ENCODE results near the gene RAB3IP.
A peak's percentile ranks its signal among the peaks of the same experiment; 100 is the strongest.

RAB3IP gene

GRCh38 chr12:69738351-69739286 lies at the start of gene RAB3IP:
Gene RAB3IP, plus strand, starts transcription at chr12:69738860. Its CDS starts 16,549 bp downstream, at chr12:69755409.
- no peak for DNase-seq

GRCh38 chr12:69689638-69690037 lies 49.0 kb upstream of the RAB3IP start:
- no peak for DNase-seq

- no peak for DNase-seq
These were observed 44.5 kb upstream of the RAB3IP start for GRCh38 chr12:69694123-69694522.

- DNase-seq: no peak
These were observed 40.6 kb upstream of the RAB3IP start for GRCh38 chr12:69698054-69698453.

- no peak for DNase-seq
These were observed 39.7 kb upstream of the RAB3IP start, which contains the start of gene BEST3 for GRCh38 chr12:69698769-69699540. Gene BEST3, minus strand, starts transcription at chr12:69699303. Its CDS starts 1,505 bp downstream, at chr12:69697798.

GRCh38 chr12:69701826-69702225 lies 36.8 kb upstream of the RAB3IP start:
- DNase-seq: no peak

GRCh38 chr12:69703146-69703642 lies 35.5 kb upstream of the RAB3IP start:
- DNase-seq: no peak

- DNase-seq: no peak
These were observed 34.3 kb upstream of the RAB3IP start for GRCh38 chr12:69704357-69704756.

GRCh38 chr12:69708649-69709048 lies 30.0 kb upstream of the RAB3IP start:
- DNase-seq: no peak

GRCh38 chr12:69712826-69713225 lies 25.8 kb upstream of the RAB3IP start:
- no peak for DNase-seq

GRCh38 chr12:69714542-69714941 lies 24.1 kb upstream of the RAB3IP start:
- DNase-seq: no peak

- DNase-seq: no peak
These were observed 19.0 kb upstream of the RAB3IP start for GRCh38 chr12:69719336-69720316.

- DNase-seq: no peak
These were observed 17.9 kb upstream of the RAB3IP start for GRCh38 chr12:69720750-69721149.

GRCh38 chr12:69726922-69727321 lies 11.7 kb upstream of the RAB3IP start:
- DNase-seq: no peak

GRCh38 chr12:69732088-69732487 lies 6.6 kb upstream of the RAB3IP start:
- no peak for DNase-seq

GRCh38 chr12:69733638-69734037 lies 5.0 kb upstream of the RAB3IP start:
- no peak for DNase-seq

- DNase-seq: peak; percentile 24
These were observed 879 bp downstream of the RAB3IP start for GRCh38 chr12:69739287-69740191.

- DNase-seq: no peak
These were observed 5.4 kb downstream of the RAB3IP start for GRCh38 chr12:69744109-69744508.

- no peak for DNase-seq
These were observed 12.8 kb downstream of the RAB3IP start for GRCh38 chr12:69751476-69751875.

- DNase-seq: no peak
These were observed 16.6 kb downstream of the RAB3IP start for GRCh38 chr12:69755302-69755701.

GRCh38 chr12:69756088-69756755 lies 17.6 kb downstream of the RAB3IP start:
- DNase-seq: no peak

Measured in SIG-M5 (cell line).